ENCODE data around the gene HNF1A.

Gene HNF1A

DNA sequence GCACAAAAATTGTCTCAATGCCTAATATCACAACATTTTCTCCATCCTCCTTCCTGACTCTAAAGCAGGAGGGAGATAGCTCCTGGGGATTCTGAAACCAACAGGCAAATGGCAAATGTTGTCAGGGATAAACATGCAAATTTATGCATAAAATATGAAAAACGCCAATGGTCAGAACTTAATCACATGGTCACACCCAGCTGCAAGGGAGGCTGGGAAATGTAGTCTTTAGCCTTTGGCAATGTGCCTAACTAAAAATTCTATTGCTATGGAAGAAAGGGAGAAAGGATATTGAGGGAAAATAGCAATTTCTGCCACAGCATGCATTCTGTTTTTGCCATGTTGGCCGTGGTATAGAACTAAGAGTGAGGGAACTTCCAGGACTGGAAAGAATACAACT, 72.4 kb downstream of the HNF1A start:
- DNase-seq (ENCODE audit: low read depth): no peak

Measured in stromal cell of bone marrow (primary cell).